ENCODE measurements around the gene STX3.
"Not testable (repeated sequence)": the region's sequence is repeated elsewhere in the genome, so short reads cannot be mapped to it uniquely, and the experiment has no call there.

STX3 gene

DNA sequence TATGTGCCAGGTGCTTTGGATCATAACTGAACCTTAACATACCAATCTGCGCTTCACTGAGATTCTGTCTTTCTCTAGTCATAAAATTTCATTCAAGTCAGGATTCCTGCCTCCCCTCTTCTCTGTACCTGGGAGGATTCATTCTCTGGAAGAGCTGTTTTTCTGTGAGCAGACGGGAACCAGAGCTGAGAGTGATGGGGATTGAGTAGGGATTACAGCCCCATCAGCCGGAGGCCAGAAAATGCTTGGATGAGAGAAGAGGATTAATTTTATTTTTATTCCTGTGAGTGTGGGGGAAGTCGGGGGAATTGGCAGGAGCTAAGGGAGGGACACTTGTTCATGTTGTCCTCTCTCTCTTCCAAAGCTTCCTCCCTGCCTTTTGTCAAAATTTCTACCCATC is 4.7 kb downstream of the STX3 start:
- no peak for DNase-seq

DNA sequence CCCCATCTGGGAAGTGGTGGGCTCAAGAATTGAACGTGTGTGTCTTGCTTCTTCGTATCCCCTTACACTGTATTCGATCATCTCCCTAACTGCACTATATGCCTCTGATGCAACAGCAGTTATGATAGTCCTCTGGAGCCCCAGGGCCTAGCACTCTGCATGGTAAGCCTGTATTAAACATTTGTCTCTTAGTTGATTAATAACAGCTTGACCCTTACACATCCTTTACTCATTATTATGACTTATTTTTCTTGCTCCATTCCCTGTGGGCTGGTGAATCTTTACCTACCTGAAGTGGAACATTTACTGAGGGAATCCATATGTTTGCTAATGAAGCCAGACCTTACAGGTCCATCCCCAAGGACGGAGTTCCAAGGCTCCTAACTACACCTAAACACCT is 5.6 kb downstream of the STX3 start:
- no peak for DNase-seq

DNA sequence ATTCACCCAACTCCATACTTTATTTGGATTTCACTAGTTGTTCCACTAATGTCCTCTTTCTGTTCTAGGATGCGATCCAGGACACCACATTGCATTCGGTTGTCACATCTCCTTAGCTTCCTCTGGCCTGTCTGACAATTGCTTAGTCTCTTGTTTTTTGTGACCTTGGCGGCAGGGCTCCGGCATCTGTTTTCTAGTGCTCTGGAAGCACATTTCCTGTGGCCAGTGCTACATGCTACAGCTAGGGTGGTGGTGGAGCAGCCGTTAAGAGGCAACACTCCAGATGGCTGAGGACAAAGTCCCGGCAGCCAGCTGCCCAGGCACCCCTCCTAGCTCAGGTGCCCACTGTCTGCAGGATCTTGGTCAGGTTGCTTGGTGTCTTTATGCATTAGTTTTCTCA is 6.8 kb downstream of the STX3 start:
- no peak for DNase-seq

DNA sequence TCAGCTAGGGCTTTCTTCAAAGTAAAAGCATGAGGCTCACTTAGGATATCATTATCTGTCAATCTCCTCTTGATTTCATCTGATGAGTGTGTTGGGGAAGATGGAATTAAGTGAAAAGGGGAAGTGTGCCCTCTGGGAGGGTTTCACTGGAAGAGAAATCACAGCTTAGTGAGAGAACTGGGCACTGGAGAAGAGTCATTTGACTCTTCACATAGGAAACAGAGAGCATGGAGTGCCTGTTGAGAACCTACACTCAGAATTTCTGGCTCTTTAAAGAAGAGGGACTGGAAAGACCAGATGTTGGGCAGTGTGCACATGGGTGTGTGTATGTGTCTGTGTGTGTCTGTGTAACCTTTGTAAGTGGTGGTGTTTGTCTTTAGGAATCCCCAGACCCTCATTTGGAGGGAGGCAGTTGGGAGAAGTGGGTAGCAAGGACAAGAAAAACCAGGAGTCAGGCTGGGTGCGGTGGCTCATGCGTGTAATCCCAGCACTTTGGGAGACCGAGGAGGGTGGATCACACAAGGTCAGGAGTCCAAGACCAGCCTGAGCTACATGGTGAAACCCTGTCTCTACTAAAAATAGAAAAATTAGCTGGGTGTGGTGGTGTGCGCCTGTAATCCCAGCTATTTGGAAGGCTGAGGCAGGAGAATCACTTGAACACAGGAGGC is 10.0 kb downstream of the STX3 start:
- no peak for DNase-seq

DNA sequence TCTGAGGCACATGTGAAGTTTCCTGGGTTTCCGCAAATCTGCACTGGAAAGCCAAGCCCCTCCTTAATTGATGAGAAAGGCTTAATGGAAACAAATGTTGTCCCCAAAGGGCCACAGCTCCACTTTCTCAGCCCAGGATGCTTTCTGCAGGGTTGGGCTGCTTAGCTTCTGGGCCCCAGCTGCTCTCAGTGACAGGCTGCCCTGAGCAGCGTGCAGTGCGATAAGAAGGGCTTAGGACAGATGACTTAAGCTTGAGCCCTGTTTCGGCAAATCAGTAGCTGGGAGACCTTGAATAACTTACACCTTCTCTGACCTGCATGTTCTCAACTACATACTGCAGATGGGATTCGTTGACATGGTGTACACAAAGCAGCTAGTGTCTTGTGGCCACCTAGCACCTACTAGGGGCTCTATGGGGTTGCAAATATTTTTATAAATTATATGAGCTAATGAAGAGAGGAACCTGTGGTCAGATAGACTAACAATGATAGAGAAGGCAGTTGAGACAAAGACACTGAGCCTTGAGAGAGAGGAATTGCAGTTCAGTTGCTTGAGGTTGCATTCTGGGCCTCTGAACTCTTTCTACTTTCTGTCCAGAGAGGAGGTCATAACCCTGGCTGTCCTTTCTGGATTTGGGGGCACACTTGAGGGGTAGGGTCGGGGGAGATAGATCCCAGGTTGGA is 11.5 kb downstream of the STX3 start:
- no peak for DNase-seq

DNA sequence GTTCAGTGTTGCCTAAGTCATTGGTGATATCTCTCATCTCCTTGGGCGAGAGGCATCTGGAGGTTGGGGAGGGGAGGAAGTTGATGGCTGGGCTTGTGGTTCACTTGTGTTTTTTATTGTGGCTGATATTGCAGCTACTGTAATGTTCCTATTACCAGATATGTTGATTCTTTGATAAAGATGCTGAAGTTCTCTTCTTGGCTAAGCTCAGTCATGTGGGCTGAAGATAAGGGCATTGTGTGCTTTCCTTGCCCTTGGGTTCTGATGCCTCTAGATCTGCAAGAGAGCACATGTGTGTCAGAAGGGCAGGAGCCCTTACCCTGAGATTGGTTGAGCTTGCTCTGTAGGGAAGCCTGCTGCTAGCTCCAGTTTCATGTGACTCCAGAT is 12.0 kb downstream of the STX3 start:
- DNase-seq: no peak

DNA sequence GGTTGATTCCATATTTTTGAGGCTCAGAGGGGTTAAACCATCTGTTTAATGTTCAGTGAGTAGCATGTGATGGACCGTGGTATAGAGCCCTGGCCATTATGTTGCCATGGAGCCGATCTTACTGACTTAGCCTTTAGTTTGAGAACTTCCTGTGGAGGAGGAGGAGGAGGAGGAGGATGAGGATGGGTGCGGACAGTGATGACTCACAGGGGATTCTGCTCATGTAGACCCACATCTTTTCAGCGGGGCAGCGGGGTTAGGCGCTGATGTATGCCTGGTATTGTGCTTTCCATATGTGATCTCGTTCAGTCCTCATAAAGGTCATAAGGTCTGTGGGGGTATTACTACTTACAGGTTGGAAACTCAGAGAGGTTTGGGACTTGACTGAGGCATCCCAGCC is 13.9 kb downstream of the STX3 start:
- DNase-seq: no peak

DNA sequence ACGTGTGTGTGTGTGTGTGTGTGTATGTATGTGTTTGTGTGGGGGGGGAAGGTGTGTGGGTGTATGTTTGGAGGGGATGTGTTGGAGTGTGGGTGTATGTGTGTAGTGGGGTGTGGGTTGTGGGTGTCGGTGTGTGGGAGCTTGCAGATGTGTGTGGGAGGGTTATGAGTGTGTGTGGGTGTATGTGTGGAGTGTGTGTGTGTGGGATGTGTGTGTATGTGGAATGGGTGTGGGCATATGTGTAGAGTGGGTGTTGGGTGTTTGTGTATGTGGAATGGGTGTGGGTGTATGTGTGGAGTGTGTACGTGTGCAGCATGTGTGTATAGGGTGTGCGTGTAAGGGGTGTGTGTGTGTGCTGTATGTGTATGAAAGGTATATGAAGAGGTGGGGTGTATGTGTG is 14.7 kb downstream of the STX3 start:
- no peak for DNase-seq

DNA sequence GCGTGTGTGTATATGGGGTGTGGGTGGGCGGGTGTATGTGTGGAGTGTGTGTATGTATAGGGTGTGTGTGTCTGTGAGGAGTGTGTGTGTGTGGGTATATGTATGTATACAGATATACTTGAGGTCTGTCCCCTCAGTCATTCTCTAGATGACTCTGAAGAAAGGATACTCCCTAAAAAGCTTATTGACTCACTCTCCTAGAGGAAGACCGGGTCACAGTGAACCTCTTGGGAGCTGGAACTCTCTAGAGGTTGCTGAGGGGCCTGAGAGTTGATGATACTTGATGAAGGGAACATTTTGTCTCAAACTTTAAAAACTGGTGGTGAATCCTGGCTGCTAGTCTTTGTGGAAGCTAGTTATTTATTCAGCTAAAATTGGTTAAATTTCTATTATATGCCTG is 15.1 kb downstream of the STX3 start:
- DNase-seq: no peak

DNA sequence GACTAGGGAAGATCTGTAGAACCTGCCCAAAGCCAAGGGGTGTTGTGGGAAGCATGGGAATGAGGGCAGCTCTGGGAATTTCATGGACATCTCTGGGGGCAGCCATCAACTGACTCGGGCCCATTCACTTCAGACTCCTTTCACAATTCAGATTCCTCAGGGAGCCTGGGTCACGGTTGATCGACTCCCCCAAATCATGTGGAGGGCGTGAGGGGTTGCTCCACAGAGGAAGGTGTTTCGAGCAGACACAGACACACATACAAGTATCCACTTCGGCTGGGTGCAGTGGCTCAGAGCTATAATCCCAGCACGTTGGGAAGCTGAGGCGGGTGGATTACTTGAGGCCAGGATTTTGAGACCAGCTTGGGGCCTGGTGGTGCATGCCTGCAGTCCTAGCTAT is 15.7 kb downstream of the STX3 start:
- DNase-seq: no peak

DNA sequence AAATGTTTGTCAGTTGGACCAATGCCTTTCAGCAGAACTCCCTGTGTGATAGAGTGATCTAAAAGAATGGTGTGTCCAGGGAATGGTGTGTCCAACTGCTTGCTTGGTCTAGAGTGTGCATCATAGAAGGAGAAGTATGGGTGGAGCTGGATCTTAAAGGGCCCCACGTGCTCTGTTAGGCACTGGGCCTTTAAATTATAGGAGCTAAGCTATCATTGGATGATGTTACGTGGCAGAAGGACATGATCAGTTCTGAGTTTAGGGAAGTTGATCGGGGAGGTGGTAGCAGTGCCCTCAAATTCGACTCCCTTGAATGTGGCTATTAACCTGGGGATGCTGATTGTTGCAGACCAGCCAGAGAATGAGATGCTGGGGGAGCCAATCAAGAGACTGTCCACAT is 16.4 kb downstream of the STX3 start:
- DNase-seq: no peak

DNA sequence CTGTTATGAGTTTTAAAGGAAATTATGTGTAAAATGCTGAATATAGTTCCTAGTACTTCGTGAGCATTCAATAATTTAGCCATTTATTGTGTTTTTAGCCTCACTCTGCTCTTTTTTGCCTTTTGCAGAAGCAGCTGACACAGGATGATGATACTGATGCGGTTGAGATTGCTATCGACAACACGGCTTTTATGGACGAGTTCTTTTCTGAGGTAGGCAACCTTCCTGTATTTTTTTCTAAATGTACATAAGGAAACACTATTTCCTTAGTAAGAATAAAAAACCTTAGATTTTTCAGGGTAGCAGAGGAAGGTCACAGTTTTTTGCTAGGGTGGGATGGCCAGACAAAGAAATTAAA is 17.9 kb downstream of the STX3 start:
- no peak for DNase-seq

DNA sequence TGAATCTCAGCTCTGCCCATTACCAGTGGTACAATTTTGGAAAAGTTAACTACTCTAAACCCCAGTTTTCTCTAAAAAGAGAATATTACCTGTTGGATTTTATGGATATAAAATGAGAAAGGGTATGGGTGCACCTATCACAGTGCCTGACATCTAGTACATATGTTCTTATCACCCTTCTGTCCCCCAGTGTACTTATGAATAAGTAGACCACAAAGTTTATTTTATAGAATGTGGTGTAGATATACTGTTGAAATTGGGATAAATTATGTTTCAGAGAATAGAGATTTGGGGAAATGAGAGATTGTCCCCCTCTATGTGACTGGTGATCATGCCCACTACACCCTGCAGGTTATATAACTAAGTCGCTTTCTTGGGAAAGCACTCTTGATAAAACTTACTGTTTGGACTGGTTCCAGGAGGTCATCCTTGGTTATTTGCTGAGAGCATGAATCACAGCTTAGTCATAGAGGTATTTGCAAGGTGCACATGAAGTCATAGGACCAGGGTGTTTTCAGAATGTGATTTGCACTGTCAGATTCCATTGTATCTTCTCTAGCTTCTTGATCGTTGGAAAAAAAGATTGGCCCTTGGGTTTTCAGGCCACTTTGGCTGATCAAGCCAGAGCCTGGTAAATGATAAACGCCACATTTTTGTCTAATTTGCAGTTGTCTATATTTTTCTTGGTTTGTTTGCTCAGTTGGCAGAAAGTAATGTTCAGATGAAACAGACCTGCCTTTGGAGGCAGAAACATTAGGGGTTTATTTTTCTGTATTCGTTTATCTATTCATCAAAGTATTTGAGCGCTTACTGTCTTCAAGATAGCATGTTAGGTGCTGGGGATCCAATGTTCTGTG is 21.3 kb downstream of the STX3 start:
- DNase-seq: no peak

DNA sequence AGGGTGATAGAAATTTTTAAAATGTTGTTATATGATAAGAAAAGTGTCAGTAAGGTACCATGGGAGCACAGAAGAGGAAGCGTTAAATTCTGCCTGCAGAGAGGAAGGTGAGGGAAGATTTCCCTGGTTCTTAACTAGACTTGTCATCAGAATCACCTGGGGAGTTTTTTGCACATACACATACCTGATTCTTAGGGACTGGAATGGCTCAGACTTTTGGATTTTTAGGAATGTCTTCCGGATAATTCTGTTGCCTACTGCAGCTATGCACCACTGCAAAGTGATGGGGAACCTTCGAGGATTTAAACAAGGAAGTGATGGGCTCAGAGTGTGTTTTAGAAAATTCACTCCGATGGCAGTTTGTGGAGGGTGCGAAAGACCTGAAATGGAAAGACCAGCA is 21.9 kb downstream of the STX3 start:
- DNase-seq: no peak

DNA sequence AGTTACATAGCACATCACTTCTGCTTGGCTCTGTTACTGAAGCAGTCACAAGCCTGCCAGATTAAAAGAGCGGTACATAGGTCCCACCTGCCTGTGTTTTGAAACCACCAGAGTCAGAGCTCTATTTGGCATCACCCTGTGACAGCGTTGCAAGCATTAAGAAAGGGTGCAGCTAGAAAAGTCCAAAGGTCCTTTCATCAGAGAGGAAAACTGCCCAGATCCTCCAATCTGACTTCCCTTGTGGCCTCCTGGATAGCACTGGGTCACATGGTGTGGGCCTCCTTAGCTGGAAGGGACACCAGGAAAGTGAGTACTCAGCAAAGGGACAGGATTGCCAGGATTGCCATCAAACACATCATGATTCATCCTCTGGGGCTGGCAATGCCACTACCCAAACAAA is 22.9 kb downstream of the STX3 start:
- DNase-seq: no peak

DNA sequence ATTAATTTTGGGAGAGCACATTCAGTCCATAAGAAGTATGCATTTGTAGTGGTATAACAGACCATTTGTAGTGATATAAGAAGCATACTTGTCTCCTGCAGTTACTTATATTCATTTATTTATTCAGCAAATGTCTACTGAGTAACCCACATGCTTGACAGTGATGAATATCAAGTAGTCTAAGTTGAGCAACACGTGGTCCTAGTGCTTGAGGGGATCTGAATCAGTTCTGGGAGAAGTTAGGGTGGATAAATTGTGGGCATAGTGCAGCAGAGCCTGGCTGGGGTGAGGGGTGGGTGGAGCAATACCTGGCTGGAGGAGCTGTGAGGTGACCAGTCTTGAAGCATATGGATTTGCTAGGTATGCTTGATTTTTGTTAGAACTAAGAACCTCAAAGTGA is 24.3 kb downstream of the STX3 start:
- DNase-seq: no peak

DNA sequence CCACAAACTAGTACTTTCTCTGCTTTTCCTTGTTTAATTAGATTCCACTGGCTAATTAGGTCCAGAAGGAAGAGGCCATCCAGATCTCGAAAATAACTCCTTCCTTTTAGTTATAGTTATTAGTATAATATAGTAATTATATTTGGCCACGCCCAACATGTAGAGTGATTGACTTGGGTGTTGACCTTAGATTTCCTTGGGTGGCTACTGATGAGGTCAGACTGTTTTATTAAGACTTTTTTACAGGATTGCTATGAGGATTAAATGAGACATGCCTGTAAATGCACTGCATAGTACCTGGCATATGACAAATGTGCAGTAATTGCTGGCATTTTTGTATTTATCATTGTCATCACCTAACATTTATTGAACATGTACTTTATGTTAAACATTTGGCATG is 26.9 kb downstream of the STX3 start:
- no peak for DNase-seq

DNA sequence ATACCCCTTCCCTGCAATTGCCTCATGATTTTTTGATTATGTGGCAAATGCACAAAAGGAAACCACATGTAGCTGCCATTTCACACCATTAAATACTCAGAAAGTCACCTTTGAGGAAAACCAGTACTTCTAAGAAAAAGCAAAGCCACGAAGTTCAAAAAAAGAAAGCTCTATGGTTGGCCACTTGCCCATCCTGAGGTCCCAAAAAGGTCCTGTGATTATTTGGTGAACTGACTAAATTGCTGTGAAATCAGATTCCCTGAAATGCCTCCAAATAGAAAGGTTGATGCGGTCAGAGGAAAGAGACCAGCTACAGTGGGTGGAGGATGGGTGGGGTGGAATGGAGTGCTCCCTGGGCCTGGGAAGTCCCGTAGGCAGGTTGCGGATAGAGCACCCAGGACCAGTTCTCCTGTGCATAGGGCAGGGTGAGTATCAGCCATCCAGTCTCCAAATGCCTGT is 28.5 kb downstream of the STX3 start:
- no peak for DNase-seq

DNA sequence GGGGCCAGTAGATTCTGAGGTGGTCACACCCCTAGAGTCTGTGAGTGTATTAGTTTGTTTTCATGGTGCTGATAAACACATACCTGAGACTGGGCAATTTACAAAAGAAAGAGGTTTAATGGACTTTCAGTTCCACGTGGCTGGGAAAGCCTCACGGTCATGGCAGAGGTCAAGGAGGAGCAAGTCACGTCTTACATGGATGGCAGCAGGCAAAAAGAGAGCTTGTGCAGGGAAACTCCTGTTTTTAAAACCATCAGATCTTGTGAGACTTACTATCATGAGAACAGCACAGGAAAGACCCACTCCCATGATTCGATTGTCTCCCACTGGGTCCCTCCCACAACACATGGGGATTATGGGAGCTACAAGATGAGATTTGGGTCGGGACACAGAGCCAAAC is 29.3 kb downstream of the STX3 start:
- DNase-seq: not testable (repeated sequence)

DNA sequence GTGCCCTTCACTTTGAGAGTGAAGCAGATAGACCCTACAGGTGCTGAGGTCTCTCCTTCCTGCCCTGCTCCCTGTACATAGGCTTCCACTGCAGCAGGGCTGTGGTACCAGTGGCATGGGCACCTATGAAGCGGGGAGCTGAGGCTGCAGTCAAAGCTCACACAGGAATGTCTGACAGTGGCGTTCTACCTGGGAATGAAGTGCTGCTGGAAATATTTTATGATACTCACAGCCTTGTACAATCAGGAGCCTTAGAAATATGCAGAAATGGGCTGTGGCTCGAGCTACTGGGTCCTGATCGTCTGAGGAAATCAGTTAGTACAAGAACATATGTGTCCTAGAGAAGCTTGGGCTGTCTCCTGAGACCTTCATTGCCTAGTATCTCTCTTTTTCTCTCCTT is 30.6 kb downstream of the STX3 start:
- no peak for DNase-seq

DNA sequence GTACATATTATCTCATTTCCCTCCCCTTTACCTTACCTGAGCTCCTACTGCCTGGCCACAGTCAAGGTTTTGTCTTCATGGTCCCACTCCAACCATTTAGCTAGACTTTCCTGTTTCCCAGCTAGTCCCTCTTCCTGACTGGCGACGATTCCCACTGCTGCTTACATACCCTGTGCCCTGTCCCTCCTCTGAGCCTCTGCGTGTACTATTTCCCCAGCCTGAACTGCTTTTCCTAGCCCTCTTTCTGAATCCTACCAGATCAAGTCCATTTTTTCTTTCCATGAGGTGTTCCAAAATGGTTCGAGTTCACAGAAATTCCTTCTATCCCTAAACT is 32.0 kb downstream of the STX3 start:
- no peak for DNase-seq

DNA sequence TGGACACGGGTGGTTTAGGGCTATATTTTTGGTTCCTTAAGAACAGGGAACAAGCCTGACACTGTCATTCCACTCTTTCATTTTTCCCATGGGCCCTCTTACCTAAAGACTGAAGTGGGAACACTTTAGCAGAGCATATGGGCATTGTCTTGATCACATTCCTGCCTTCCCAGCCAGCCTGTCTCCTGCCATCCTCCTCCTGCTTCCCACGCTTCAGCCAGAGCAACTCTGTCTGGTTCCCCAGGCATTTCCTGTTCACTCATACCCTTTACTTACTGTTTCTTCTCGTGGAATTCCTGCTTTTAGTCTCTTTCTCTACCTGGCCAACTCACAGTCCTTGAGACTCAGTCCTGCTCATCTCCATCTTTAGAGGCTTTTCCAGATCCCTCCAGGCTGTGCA is 32.6 kb downstream of the STX3 start:
- no peak for DNase-seq

DNA sequence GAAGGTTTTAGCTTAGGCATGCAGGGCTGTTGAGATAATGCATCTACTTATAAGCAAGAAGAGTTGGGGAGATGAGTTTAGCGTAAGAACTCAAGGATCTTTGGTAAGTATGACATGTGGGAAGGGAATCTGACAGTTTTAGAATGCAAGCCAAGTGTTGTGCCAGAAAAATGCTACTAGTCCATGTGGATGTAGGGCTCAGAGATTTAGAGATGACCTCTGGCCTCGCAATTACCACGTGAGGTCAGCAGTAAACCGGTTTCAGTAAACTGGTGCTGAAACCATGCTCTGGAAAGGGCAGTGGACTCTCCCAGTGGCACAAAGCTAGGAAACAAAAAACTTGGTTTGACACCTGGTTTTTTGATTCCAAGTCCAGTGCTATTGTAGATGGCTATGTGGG is 36.5 kb downstream of the STX3 start:
- DNase-seq: no peak

DNA sequence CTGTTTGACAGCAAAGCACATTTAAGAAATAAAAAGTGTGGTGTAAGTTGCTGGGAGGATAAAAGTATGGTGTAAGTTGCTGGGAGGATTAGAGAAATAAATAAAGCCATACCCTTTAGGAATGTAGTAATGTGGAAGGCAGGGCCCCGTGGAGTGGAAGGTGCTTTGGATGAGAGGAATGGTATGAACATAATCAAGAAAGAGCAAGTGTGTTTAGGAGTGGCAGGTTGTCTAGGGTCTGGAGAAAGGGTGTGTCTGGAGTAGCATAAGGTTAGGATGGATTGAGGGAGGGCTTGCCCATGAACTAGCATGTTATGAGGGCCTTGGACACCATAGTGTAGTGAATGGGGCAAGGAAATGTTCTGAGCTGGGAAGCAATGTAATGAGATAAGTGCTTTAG is 37.3 kb downstream of the STX3 start:
- no peak for DNase-seq

Data from activated CD4-positive, CD25-positive, alpha-beta regulatory T cell (primary cell).